Measurements from ENCODE around the gene IFIT1.

The IFIT1 gene

DNA sequence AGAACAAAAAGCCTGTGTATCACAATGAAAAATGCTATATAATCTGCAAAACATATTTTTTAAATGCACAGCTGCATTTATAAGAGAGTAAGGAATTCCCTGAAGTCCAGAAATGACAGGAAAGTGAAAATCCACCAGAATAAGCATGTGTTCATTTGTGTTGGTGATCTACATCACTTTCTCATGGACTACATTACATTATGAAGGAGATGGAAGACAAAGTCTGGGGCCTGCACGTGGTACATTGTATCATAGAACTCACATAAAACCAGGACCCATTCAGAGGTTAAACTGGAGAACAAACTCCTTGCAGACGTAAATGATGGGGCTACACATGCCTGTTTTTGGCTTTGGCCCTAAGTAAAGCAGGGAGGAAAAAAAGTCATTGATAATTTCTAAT, 48.3 kb upstream of the IFIT1 start:
- no peak for TF ChIP-seq CSRNP3 (CRISPR knock-in tag; IDR thresholded peaks at IDR 0.05)
- no peak for TF ChIP-seq GLIS3 (CRISPR knock-in tag; IDR thresholded peaks at IDR 0.05)
- ATAC-seq, result no peak

DNA sequence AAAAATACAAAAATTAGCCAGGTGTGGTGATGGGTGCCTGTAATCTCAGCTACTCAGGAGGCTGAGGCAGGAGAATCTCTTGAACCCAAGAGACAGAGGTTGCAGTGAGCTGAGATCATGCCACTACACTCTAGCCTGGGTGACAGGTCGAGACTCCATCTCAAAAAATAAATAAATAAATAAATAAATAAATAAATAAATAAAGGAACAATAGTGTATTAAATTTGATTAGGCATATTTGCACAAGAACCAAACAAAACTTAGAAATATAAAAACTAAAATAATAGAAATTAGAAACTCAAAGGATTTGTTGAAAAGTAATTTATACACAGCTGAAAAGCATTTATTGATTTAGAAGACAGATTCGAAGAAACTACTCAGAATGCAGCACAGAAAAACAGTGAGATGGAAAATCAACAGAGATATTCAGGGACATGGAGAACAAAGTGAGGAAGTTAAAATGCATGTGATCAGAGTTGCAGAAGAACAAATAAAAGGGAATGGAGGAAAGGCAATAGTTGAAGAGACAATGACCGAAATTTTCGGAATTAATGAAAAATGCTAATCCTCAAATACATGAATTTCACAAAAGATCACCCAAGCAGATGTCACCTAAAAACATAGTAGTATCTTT, 46.9 kb upstream of the IFIT1 start:
- no peak for TF ChIP-seq CSDC2 (CRISPR knock-in tag; IDR thresholded peaks at IDR 0.05)
- no peak for TF ChIP-seq ZNF565 (CRISPR knock-in tag; conservative IDR thresholded peaks at IDR 0.05; ENCODE audit: low read depth)
- TF ChIP-seq PPARA (CRISPR knock-in tag; IDR thresholded peaks at IDR 0.05; ENCODE audit: borderline replicate concordance), result no peak
- no peak for TF ChIP-seq OSR1 (CRISPR knock-in tag; IDR thresholded peaks at IDR 0.05)
- no peak for TF ChIP-seq POU6F1 (CRISPR knock-in tag; IDR thresholded peaks at IDR 0.05; ENCODE audit: borderline replicate concordance, low read depth)
- no peak for TF ChIP-seq GLIS3 (CRISPR knock-in tag; IDR thresholded peaks at IDR 0.05)
- TF ChIP-seq, protein P1, sequence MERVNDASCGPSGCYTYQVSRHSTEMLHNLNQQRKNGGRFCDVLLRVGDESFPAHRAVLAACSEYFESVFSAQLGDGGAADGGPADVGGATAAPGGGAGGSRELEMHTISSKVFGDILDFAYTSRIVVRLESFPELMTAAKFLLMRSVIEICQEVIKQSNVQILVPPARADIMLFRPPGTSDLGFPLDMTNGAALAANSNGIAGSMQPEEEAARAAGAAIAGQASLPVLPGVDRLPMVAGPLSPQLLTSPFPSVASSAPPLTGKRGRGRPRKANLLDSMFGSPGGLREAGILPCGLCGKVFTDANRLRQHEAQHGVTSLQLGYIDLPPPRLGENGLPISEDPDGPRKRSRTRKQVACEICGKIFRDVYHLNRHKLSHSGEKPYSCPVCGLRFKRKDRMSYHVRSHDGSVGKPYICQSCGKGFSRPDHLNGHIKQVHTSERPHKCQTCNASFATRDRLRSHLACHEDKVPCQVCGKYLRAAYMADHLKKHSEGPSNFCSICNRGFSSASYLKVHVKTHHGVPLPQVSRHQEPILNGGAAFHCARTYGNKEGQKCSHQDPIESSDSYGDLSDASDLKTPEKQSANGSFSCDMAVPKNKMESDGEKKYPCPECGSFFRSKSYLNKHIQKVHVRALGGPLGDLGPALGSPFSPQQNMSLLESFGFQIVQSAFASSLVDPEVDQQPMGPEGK (CRISPR knock-in tag; IDR thresholded peaks at IDR 0.05; ENCODE audit: borderline replicate concordance), result no peak
- TF ChIP-seq ZNF8 (CRISPR knock-in tag; IDR thresholded peaks at IDR 0.05), result no peak
- TF ChIP-seq SNAI2 (CRISPR knock-in tag; IDR thresholded peaks at IDR 0.05), result no peak
- TF ChIP-seq ESRRG (CRISPR knock-in tag; IDR thresholded peaks at IDR 0.05), result no peak
- no peak for TF ChIP-seq TCF4 (CRISPR knock-in tag; IDR thresholded peaks at IDR 0.05; ENCODE audit: borderline replicate concordance)
- TF ChIP-seq TOX (CRISPR knock-in tag; IDR thresholded peaks at IDR 0.05; ENCODE audit: borderline replicate concordance), result no peak
- TF ChIP-seq, protein P2, sequence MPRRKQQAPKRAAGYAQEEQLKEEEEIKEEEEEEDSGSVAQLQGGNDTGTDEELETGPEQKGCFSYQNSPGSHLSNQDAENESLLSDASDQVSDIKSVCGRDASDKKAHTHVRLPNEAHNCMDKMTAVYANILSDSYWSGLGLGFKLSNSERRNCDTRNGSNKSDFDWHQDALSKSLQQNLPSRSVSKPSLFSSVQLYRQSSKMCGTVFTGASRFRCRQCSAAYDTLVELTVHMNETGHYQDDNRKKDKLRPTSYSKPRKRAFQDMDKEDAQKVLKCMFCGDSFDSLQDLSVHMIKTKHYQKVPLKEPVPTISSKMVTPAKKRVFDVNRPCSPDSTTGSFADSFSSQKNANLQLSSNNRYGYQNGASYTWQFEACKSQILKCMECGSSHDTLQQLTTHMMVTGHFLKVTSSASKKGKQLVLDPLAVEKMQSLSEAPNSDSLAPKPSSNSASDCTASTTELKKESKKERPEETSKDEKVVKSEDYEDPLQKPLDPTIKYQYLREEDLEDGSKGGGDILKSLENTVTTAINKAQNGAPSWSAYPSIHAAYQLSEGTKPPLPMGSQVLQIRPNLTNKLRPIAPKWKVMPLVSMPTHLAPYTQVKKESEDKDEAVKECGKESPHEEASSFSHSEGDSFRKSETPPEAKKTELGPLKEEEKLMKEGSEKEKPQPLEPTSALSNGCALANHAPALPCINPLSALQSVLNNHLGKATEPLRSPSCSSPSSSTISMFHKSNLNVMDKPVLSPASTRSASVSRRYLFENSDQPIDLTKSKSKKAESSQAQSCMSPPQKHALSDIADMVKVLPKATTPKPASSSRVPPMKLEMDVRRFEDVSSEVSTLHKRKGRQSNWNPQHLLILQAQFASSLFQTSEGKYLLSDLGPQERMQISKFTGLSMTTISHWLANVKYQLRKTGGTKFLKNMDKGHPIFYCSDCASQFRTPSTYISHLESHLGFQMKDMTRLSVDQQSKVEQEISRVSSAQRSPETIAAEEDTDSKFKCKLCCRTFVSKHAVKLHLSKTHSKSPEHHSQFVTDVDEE (CRISPR knock-in tag; IDR thresholded peaks at IDR 0.05), result no peak
- no peak for TF ChIP-seq BACH2 (CRISPR knock-in tag; IDR thresholded peaks at IDR 0.05; ENCODE audit: borderline replicate concordance)
- TF ChIP-seq RARB (CRISPR knock-in tag; IDR thresholded peaks at IDR 0.05), result no peak
- TF ChIP-seq ARNTL (CRISPR knock-in tag; IDR thresholded peaks at IDR 0.05; ENCODE audit: borderline replicate concordance, low read depth), result no peak
- no peak for TF ChIP-seq CSRNP3 (CRISPR knock-in tag; IDR thresholded peaks at IDR 0.05)
- TF ChIP-seq ZFP3 (CRISPR knock-in tag; IDR thresholded peaks at IDR 0.05), result no peak
- TF ChIP-seq ZC3H10 (CRISPR knock-in tag; IDR thresholded peaks at IDR 0.05), result no peak
- TF ChIP-seq ISL1 (CRISPR knock-in tag; IDR thresholded peaks at IDR 0.05), result no peak

More for the DNA sequence above, 46.9 kb upstream of the IFIT1 start:
- ATAC-seq, result no peak

Measured in SK-N-SH treated with all-trans-retinoic acid at 6 μM for 48 hours (cell line).